Fibroblast of the aortic adventitia (primary cell): ENCODE data around the gene NCAM1. TPM values are rescaled to one million over a fixed set of nuclear protein-coding genes. Genes with fewer than 3 reads are reported as not detected.

Experiments
- DNase-seq: peaks from one replicate; pipeline ENCODE4 v3.0.0-alpha.2; 2010; ENCODE audit warnings: low read depth
- H3K4me3 ChIP-seq: 2 replicates; pipeline ENCODE4 v1.5.1; 2011; ENCODE audit warnings: low read depth, mild to moderate bottlenecking, control low read depth, low read length, moderate library complexity
- CTCF ChIP-seq: IDR thresholded peaks from 2 replicates; pipeline ENCODE4 v1.5.1; 2011; ENCODE audit warnings: mild to moderate bottlenecking, low read length, control low read depth, inconsistent platforms; ENCODE audit not compliant: insufficient read depth
- total RNA-seq: library from RNA; depleted of rRNA; stranded (reverse); fragments of >200 nt; gene quantifications from 2 replicates; pipeline ENCODE4 v1.2.3, GENCODE V29; 2012; ENCODE audit warnings: low replicate concordance

NCAM1 gene
- total RNA-seq, 1 donor: 3.0 TPM

GRCh38 chr11:113240389-113240788 is 279.2 kb downstream of the NCAM1 start:
- no peak for DNase-seq
- H3K4me3 ChIP-seq: no peak overlapping the region
- TF ChIP-seq CTCF: no peak

DNA sequence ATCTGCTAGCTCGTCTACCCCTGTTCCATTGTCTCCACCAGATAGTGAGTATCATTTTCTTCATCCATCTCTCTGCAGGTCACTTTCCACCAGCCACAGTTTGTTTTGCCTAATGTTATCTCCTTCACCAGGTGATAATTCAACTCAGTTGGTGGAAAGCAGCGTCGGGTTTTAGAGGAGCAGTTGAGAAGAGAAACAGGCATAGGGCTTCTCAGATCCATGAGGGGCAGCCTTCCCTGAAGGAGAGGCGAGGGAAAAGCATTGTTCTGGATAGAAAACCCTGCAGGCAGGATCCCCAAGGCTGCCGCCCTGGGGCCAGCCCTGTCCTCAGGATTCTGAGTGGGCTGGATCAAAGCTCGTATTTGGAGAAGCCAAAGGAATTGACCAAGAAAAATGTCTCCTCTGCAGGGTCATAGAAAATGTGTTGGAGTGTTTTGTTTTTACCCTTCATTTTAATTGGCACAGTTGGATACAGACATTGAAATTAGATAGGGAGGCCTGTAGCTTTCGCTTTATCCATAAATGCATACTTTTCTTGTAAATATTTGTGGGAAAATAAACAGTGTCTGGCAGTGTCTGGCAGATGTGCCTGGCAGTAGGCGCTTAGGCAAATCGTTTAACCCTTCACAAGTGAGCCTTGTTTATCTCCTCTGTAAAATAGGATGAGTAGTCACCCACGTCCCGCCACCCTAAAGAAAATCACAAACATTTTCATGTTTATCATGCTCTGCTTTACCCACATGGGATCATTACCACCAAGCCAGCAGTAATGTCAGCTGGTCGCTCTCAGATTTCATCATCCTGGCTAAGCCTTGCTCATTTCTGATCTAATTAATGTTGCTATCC is 279.8 kb downstream of the NCAM1 start:
- TF ChIP-seq CTCF: no peak
- no peak overlapping the region for H3K4me3 ChIP-seq
- peak; percentile 7 for DNase-seq

- DNase-seq: no peak
- H3K4me3 ChIP-seq: no peak overlapping the region
- no peak for TF ChIP-seq CTCF
Observed at GRCh38 chr11:113241636-113242054, 280.4 kb downstream of the NCAM1 start.

GRCh38 chr11:113242060-113242459 is 280.8 kb downstream of the NCAM1 start:
- DNase-seq: no peak
- TF ChIP-seq CTCF: no peak
- H3K4me3 ChIP-seq: no peak overlapping the region

GRCh38 chr11:113242767-113243397 is 281.7 kb downstream of the NCAM1 start:
- no peak for TF ChIP-seq CTCF
- H3K4me3 ChIP-seq: peak overlapping the region; percentile 58
- DNase-seq: peak; percentile 57

DNA sequence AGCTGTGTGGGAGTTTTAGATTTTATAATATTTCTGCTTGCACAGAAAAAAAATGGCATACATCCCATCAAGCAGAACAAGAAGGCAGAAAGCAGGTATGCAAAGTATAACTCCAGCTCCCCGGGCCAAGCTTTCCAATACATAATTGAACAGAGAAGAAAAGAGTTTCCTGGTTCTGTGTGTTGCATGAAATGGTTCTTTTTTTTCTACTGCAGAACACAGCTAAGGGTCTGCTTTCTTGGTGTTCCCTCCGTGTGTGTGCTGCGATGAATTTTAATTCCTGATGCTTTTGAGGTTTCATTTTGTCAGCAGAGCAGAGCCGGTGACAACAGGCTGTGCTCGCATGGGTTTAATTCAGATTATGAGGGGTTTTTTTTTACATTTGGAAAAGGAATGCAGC is 282.5 kb downstream of the NCAM1 start:
- DNase-seq: no peak

More for the DNA sequence above, 282.5 kb downstream of the NCAM1 start:
- no peak for TF ChIP-seq CTCF
- H3K4me3 ChIP-seq: no peak overlapping the region
